Osteoblast (primary cell): ENCODE measurements around the gene WWOX. TPM values are rescaled to one million over a fixed set of nuclear protein-coding genes. Genes with fewer than 3 reads are reported as not detected.

Source experiments
- DNase-seq: peaks from one replicate; pipeline ENCODE4 v3.0.0; 2011; ENCODE audit warnings: low spot score, mixed read lengths; ENCODE audit not compliant: insufficient read length; ENCODE audit errors: missing footprints
- H2AFZ ChIP-seq: 2 replicates; pipeline ENCODE4 v1.6.0; 2011; ENCODE audit warnings: mild to moderate bottlenecking, low read length
- H3K27ac ChIP-seq: 2 replicates; pipeline ENCODE4 v1.5.1; 2011; ENCODE audit warnings: mild to moderate bottlenecking, low read depth, low read length, moderate library complexity
- H3K27me3 ChIP-seq: 2 replicates; pipeline ENCODE4 v1.6.0; 2012; ENCODE audit warnings: mild to moderate bottlenecking, control low read depth, inconsistent platforms, low read length, moderate library complexity; ENCODE audit not compliant: insufficient read depth
- H3K36me3 ChIP-seq: 2 replicates; pipeline ENCODE4 v1.5.1; 2011; ENCODE audit warnings: mild to moderate bottlenecking, low read length, control low read depth, moderate library complexity; ENCODE audit not compliant: insufficient read depth
- H3K4me1 ChIP-seq: 2 replicates; pipeline ENCODE4 v1.5.1; 2011; ENCODE audit warnings: mild to moderate bottlenecking, low read length, control low read depth, moderate library complexity; ENCODE audit not compliant: insufficient read depth
- H3K4me2 ChIP-seq: 2 replicates; pipeline ENCODE4 v1.6.0; 2011; ENCODE audit warnings: mild to moderate bottlenecking, low read length; ENCODE audit not compliant: insufficient read depth
- H3K4me3 ChIP-seq: fragments of 200-600 bp; sonication (generic); 3 replicates; pipeline ENCODE4 v1.5.1; 2012; ENCODE audit warnings: mild to moderate bottlenecking, low read length, inconsistent platforms; ENCODE audit not compliant: insufficient read depth
- H3K79me2 ChIP-seq: 2 replicates; pipeline ENCODE4 v1.6.0; 2012; ENCODE audit warnings: mild to moderate bottlenecking, low read length, control low read depth, inconsistent platforms; ENCODE audit not compliant: insufficient read depth
- H3K9me3 ChIP-seq: 2 replicates; pipeline ENCODE4 v1.5.1; 2011; ENCODE audit warnings: low read depth, low read length, control low read depth
- H4K20me1 ChIP-seq: 2 replicates; pipeline ENCODE4 v1.6.0; 2012; ENCODE audit warnings: mild to moderate bottlenecking, low read length, control low read depth; ENCODE audit not compliant: insufficient read depth
- total RNA-seq: library from RNA; depleted of rRNA; stranded (reverse); fragments of >200 nt; gene quantifications from 2 replicates; pipeline ENCODE4 v1.2.3, GENCODE V29; 2012
- TF ChIP-seq, protein P1 (sequence below): IDR thresholded peaks from 2 replicates; pipeline ENCODE4 v1.5.1; 2011; ENCODE audit warnings: mild to moderate bottlenecking, low read depth, low read length, moderate library complexity; ENCODE audit errors: extremely low read depth

Gene WWOX
- total RNA-seq, 1 donor = 23.9 TPM

- H3K79me2 ChIP-seq = no peaks in the 10 kb centered on the region
- H3K4me3 ChIP-seq = no peak overlapping the region
- H2AFZ ChIP-seq = no peak overlapping the region
- no peaks in the 10 kb centered on the region for H3K36me3 ChIP-seq
- no peaks in the 10 kb centered on the region for H3K9me3 ChIP-seq
- H3K27ac ChIP-seq = no peak overlapping the region
- H4K20me1 ChIP-seq = no peaks in the 10 kb centered on the region
- H3K4me1 ChIP-seq = peaks cover 5% of the 10 kb centered on the region
- DNase-seq = no peak
- H3K27me3 ChIP-seq = peaks cover 2% of the 10 kb centered on the region
- H3K4me2 ChIP-seq = no peak overlapping the region
- TF ChIP-seq, protein P1, sequence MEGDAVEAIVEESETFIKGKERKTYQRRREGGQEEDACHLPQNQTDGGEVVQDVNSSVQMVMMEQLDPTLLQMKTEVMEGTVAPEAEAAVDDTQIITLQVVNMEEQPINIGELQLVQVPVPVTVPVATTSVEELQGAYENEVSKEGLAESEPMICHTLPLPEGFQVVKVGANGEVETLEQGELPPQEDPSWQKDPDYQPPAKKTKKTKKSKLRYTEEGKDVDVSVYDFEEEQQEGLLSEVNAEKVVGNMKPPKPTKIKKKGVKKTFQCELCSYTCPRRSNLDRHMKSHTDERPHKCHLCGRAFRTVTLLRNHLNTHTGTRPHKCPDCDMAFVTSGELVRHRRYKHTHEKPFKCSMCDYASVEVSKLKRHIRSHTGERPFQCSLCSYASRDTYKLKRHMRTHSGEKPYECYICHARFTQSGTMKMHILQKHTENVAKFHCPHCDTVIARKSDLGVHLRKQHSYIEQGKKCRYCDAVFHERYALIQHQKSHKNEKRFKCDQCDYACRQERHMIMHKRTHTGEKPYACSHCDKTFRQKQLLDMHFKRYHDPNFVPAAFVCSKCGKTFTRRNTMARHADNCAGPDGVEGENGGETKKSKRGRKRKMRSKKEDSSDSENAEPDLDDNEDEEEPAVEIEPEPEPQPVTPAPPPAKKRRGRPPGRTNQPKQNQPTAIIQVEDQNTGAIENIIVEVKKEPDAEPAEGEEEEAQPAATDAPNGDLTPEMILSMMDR = no peak
These were observed 1.9 kb upstream of the WWOX start for GRCh38 chr16:78097548-78097947.

GRCh38 chr16:78098087-78098486 is 1.4 kb upstream of the WWOX start:
- Histone ChIP-seq H3K27ac (no peak overlapping the region), H2AFZ (no peak overlapping the region), H3K9me3 (no peaks in the 10 kb centered on the region), H3K27me3 (peaks cover 2% of the 10 kb centered on the region), H4K20me1 (no peaks in the 10 kb centered on the region), H3K36me3 (no peaks in the 10 kb centered on the region), H3K4me3 (no peak overlapping the region), H3K4me1 (peaks cover 5% of the 10 kb centered on the region), H3K79me2 (no peaks in the 10 kb centered on the region), H3K4me2 (no peak overlapping the region)
- DNase-seq = no peak
- TF ChIP-seq, protein P1 = no peak

DNA sequence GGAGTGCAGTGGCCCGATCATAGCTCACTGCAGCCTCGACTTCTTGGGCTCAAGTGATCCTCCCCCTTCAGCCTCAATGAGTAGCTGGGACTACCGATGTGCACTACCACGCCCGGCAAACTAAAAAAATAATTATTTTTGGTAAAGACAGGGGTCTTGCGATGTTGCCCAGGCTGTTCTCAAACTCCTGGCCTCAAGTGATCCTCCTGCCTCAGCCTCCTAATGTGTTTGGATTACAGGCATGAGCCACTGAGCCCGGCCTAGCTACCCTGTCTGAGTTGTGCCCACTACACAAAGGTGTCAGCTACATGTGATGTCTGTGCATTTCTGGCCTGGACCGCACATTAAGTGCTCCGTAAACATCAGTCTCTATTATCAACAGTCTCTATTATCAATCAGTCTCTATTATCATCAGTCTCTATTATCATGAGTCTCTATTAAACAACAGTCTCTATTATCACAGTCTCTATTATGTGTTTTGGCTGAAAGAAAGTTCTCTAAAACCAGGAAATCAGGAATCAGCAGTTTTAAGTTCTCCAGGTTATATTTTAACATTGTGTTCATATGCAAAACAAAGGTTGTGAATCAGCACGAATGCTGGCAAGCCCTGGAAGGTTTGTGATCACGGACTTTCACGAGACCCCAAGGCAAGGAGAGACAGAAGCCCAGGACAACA is 721 bp upstream of the WWOX start:
- H3K27ac ChIP-seq = peak overlapping the region; percentile 74
- no peak for DNase-seq

DNA sequence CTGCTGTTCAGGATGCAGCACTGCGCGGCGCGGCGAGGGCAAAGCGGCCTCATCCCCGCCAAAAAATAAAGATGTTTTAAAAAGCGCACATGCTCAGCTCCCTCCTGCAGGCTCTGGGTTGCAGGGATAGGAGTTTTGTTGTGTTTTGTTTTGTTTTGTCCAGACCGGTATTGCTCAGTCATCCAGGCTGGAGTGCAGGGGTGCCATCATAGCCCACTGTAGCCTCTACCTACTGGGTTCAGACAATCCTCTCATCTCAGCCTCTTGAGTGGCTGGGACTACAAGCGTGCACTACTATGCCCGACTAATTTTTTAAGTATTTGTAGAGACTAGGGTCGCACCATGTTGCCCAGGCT is 636 bp downstream of the WWOX start:
- Histone ChIP-seq H3K4me2 (peak overlapping the region; percentile 86), H3K27me3 (no peaks in the 10 kb centered on the region), H3K9me3 (no peaks in the 10 kb centered on the region), H3K36me3 (no peaks in the 10 kb centered on the region), H3K4me1 (peaks cover 5% of the 10 kb centered on the region), H3K27ac (no peak overlapping the region), H3K4me3 (peak overlapping the region; percentile 99), H2AFZ (peak overlapping the region; percentile 95), H4K20me1 (no peaks in the 10 kb centered on the region), H3K79me2 (no peaks in the 10 kb centered on the region)
- TF ChIP-seq, protein P1 = peak; percentile 1
- DNase-seq = no peak

More for the DNA sequence above, 721 bp upstream of the WWOX start:
- Histone ChIP-seq H3K4me2 (peak overlapping the region; percentile 86), H3K27me3 (peaks cover under 1% of the 10 kb centered on the region), H3K9me3 (no peaks in the 10 kb centered on the region), H3K4me3 (peak overlapping the region; percentile 99), H4K20me1 (no peaks in the 10 kb centered on the region), H3K79me2 (no peaks in the 10 kb centered on the region), H3K36me3 (no peaks in the 10 kb centered on the region), H3K4me1 (peaks cover 5% of the 10 kb centered on the region), H2AFZ (peak overlapping the region; percentile 95)
- TF ChIP-seq, protein P1 = no peak
